Keratinocyte (primary cell): ENCODE measurements around the gene CBL.

ENCODE experiments used
- EZH2 ChIP-seq: IDR thresholded peaks from one replicate; pipeline ENCODE4 v1.6.1; 2012; ENCODE audit warnings: inconsistent platforms, mild to moderate bottlenecking, low read length, moderate library complexity
- TF ChIP-seq, protein P1 (sequence below), 3 experiments: IDR thresholded peaks in 1 of 3; conservative IDR thresholded peaks in 1 of 3; optimal IDR thresholded peaks in 1 of 3; 2 replicates in 2 of 3; 3 replicates in 1 of 3; pipeline versions ENCODE3 to v1.5.1; 2011; ENCODE audit warnings: low read length in 3 of 3, mild to moderate bottlenecking in 3 of 3, moderate library complexity in 2 of 3, control low read depth in 1 of 3, inconsistent platforms in 1 of 3; ENCODE audit not compliant: insufficient read depth in 2 of 3; ENCODE audit errors: extremely low read depth in 1 of 3

DNA sequence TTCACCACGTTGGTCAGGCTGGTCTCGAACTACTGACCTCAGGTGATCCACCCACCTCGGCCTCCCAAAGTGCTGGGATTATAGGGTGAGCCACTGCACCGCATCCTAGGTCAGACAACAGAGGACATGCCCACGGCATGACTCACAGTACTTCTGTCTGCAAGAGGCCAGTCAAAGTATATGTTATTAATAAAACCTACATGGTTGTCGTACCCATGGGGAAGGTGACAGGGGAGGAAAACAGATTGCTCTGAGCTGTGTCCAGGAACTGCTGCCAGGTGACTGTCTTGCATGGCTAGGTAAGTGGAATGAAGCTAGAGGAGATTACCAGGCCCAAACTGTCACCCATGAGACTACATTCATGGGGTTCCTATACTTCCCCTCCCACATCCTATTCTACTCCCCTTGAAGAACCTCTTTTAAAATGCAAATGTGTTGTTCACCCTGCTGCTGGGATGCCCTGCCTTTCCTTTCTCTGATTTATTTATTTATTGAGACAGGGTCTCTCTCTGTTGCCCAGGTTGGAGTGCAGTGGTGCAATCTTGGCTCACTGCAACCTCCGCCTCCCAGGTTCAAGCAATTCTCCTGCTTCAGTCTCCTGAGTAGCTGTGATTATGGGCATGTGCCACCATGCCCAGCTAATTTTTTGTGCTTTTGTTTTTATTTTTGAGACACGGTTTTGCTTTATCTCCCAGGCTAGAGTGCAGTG lies 39.6 kb upstream of the CBL start:
- TF ChIP-seq, protein P1, sequence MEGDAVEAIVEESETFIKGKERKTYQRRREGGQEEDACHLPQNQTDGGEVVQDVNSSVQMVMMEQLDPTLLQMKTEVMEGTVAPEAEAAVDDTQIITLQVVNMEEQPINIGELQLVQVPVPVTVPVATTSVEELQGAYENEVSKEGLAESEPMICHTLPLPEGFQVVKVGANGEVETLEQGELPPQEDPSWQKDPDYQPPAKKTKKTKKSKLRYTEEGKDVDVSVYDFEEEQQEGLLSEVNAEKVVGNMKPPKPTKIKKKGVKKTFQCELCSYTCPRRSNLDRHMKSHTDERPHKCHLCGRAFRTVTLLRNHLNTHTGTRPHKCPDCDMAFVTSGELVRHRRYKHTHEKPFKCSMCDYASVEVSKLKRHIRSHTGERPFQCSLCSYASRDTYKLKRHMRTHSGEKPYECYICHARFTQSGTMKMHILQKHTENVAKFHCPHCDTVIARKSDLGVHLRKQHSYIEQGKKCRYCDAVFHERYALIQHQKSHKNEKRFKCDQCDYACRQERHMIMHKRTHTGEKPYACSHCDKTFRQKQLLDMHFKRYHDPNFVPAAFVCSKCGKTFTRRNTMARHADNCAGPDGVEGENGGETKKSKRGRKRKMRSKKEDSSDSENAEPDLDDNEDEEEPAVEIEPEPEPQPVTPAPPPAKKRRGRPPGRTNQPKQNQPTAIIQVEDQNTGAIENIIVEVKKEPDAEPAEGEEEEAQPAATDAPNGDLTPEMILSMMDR (optimal IDR thresholded peaks at IDR 0.05 in 1 of 3, IDR thresholded peaks at IDR 0.05 in 1 of 3, conservative IDR thresholded peaks at IDR 0.05 in 1 of 3; ENCODE audit: extremely low read depth in 1 of 3, insufficient read depth in 2 of 3, low read length in 3 of 3) = no peak
- TF ChIP-seq EZH2 = no peak
